HG03469 (cell line): ENCODE data around the gene ODAD2.
"Not testable (repeated sequence)": the region's sequence is repeated elsewhere in the genome, so short reads cannot be mapped to it uniquely, and the experiment has no call there.

Experiments
- ATAC-seq: cut with Tn5 transposase; IDR thresholded peaks from one replicate; pipeline ENCODE4 v1.9.1; 2021; ENCODE audit warnings: mild to moderate bottlenecking, moderate library complexity, moderate number of reproducible peaks; ENCODE audit not compliant: unreplicated experiment

Gene ODAD2

GRCh38 chr10:27998954-27999275 is at the start of gene ODAD2:
ODAD2 (minus strand) TSS chr10:27999079; CDS start chr10:27995142, 3,937 bp downstream.
- ATAC-seq: no peak

DNA sequence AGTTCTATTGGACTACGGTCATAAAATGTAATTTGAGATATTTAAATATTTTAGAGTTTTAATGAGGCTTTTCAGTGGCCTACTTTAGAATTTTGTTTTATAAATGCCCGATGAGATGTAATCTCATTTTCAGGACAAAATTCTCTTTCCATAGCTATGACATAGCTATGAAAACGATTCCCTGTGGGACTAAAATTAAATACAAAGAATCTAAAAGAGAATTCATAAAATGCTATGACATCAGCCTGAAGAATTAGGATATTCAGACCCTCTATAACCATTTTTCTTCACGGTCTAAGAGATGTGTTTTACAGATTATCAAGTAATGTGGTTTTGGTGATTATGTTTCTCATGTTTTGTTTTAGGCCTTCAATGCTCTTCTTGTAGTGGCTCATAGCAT is 48.2 kb upstream of the ODAD2 start:
- no peak for ATAC-seq

DNA sequence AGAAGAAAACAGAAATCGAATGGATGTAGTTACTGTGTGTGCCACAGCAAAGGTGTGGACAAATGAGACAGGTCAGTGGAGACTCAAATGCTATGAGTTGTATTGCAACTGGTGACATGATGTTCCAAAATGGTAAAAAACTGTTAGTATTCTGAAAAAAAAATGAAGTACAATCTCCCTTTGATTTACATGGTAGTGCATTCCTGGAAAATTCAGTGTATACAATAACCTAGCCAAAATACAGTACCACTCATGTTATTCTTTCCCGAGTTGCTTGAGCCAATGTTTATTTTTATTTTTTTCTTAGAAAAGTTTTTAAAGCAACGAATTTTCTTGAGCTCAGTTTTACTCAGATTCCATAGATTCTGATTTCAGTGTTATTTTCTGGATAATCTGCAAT is 47.7 kb upstream of the ODAD2 start:
- no peak for ATAC-seq

GRCh38 chr10:28043941-28044340 is 45.1 kb upstream of the ODAD2 start:
- ATAC-seq: no peak

DNA sequence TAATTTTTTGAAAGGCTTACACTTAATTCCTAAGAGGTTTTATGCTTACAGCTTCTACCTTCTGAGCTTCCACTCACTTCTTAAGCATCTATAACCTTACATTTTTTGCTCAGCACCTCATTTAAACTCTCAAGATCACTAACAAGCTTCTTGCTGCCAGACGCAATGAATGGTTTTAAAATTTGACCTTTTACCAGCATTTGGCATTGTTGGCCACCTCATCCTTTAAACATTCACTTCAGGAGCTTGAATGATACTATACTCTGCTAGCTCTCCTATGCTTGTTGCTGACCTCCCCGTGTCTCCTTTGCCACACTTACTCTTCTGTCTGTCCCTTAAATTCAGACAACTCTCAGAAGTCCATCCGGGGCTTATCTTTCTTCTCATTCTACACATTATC is 37.7 kb upstream of the ODAD2 start:
- no peak for ATAC-seq

DNA sequence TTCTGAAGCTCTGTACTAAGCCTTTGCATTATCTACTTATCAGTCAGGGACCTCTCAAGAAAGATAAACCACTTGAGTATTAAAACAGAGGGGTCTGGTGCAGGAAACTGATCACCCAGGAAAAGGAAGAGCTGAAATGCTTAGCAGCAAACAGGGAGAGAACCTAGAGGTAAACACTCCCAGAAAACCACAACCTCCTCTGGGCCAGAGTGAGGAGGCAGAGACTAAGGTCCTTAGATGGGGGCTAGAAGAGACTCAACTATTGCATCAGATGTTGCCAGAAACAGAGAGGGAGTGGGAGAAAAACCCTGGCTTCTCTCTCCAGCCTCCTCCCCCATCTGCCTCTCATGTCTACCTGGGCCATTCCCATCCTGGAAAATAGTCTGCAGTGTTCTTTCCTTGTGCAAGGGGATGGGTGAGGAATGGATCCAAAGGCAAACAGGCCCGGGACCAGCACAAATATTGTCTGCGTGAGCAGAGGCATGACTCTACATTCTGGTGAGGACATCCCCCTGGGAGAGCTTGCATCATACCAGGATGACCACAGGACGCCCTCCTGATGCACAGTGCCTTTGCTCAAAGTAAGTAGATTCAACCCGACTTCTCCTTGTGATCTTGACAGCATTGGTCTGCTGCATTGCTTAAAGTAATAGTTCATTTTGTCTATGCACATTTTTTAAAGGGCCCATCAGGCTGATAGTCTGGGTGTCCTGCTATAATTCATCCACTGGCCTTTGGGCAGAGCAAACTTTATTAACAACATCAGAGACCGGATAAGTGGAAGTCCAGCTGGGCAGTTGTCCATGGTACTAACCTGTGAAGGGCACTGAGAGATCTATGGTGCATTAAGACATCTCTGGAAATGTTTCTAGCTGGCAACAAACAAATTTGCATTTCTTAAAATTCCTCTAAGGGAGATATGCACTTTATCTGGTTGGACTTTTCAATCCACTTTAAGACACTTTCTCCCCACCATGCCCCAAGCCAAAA is 22.4 kb upstream of the ODAD2 start:
- no peak for ATAC-seq

- no peak for ATAC-seq
These were observed 21.4 kb upstream of the ODAD2 start for GRCh38 chr10:28020080-28020860.

DNA sequence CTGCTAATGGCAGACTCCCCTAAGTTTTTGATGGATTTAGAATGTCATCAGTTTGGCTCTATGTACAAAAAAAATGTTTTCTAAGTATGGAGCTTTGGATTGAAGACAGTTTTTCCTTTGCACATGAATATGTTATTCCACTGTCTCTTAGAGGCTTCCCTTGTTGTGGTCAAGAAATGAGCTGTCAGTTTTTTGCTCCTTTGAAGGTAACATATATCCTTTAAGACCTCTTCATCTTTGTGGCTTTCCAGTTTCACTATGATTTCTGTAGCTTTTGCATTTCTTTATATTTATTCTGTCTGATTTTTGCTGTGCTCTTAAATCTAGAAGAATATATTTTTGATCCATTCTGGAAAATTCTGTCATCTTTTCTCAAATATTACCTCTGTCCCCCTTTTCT is 15.8 kb upstream of the ODAD2 start:
- no peak for ATAC-seq

GRCh38 chr10:28012990-28013515 is 14.2 kb upstream of the ODAD2 start:
- no peak for ATAC-seq

DNA sequence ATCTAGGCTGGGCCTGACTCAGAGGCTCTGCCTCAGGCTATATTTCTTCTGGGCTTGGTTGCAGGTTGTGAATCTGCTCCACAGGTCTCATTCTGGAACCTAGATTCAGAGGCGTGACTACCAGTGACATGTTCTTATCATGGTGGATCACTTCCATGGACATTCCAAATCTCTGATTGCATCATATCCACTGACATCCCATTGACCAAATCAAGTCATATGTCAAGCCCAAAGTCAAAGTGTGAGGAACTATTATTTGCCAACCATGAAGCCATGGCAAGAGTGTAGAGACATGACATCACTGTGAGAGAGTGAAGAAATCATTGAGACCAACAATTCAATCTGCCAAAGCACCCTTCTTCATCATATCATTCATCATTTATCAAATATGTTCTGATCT is 11.9 kb upstream of the ODAD2 start:
- no peak for ATAC-seq

DNA sequence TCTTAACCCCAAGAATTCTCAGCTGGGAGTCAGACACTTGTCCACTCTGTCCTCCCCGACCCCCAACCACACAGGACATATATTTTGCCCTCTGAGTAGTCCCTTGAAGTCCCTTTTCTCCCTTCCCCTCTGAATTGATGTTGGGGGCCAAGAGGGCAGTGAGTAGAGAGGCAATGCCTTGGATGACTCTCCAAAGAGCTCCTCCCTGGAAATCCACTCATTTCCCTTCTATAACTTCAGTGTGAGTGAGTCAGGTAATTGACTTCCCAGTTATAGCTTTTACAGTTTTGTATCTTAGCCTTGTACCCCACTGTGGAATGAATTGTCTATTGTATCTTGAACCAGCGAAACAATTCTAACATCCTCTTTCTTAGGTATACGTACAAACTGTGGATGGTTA is 9.2 kb upstream of the ODAD2 start:
- ATAC-seq: no peak

DNA sequence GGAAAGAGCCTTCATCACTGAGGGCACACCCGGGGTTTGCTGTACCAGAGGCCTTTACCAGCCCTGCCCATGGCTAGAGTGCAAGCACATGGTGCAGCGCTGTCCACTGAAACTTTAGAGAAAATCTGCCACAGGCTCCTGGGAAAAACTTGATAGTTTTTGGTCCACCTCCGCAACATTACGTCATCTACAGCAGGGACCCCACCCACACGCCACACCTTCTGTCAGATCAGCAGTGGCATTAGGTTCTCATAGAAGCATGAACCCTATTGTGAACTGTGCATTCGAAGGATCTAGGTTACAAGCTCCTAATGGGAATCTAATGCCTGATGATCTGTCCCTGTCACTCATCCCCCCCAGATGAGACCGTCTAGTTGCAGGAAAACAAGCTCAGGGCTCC is 2.5 kb upstream of the ODAD2 start:
- no peak for ATAC-seq

DNA sequence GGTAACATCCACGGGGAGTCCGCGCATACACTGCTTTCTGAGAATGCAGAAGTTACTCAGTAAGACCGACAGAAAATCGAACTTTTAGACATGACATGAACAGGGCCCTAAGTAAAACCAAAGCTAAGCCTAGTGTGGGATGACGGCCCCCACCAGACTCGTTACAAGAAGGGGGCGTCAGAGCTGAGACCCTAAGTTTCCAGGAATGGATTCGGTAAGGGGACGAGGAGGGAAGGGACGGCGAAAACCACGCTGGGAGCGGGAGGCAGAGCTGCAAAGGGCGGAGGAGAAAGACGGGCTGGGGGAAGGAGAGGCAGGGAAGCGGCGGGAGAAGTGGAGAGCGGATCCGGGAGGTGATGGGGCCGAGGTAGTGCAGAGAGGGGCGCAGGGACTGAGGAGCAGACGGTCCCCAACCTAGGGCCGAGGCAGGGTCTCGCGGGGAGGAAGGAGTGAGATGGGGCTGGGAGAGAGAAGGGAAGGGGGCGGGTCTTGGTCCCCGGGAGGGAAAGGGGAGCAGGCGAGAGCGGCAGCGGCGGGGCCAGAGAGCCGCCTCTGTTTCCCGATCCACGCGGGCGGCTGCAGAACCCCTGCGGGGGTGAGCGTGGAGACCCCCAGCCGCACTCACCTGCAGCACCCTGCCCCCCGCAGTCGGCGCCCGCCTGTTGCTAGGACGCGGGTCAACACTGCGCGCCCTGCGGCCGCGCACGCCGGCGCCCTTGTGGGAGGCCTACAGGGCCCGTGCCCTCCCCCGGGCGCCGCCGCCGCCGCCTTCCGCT is 513 bp downstream of the ODAD2 start:
- ATAC-seq: no peak

- no peak for ATAC-seq
These were observed 1.1 kb downstream of the ODAD2 start for GRCh38 chr10:27997865-27998177.

GRCh38 chr10:27995311-27995710 is 3.6 kb downstream of the ODAD2 start:
- ATAC-seq: no peak

DNA sequence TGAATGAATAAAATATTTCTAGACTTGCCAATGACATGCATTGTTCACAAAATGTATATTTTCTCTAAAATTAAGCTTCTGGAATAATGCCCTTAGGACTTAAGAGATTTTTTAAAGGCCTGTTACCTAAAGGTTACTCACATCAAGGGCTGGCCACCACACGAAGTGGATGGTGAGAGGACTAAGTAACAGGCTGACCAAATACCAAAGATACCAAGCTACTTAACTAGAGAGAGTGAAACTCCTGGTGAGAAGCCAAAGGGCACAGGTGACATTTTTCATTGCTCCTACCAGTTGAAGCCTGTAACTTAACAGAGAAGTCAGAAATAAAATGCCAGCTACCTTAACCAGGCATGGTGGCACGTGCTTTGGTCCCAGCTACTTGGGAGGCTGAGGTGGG is 9.5 kb downstream of the ODAD2 start:
- ATAC-seq: not testable (repeated sequence)

- ATAC-seq: no peak
These were observed 12.1 kb downstream of the ODAD2 start for GRCh38 chr10:27986821-27987220.

DNA sequence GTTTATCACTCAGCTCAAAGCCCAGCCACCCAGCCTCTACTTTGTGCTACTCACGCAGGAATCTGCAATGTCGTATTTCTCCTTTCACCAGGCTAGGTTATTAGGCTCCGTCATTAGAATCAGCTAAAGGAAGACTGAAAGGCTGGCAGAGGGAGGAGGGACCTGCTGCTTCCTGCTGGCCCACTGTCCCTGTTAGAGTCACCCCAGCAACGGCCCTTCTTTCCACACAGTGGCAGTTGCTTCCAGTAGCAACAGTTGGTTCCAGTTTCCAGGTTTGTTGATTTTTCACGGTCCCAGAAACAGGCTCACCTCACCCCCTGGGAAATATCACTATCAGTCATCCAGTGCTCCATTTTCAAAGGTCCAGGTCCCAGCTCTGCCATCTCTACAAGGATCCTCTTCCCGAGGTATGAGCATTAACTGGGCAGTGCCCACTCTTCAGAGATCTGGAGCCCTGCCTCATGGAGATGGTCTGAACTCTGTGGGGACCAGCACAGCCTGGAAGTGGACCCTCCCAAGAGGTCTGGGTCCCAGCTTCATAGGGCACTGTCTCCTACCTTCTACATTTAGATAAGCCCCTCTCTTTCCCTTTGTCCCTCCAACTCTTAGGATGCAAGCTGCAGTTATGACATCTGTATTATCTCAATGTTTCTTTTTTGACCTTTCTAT is 15.9 kb downstream of the ODAD2 start:
- ATAC-seq: no peak

DNA sequence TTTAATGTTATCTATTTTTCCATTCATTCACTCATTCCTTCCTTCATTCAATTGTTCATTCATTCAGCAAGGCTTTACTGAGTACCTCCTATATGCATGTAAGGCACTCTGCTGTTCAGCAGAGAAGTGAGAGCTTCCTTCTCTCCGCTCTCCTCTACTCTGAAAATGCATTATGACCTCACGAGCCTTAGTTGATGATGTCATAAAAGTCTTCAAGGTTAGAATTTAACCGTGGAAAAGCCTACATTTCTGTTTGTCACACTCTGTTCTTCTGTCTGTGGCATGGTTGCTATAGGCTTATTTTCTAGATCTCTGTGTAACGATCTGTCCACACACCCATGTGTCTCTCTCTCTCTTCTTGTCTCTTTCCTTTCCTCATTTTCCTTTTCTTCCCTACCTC is 17.1 kb downstream of the ODAD2 start:
- ATAC-seq: no peak

DNA sequence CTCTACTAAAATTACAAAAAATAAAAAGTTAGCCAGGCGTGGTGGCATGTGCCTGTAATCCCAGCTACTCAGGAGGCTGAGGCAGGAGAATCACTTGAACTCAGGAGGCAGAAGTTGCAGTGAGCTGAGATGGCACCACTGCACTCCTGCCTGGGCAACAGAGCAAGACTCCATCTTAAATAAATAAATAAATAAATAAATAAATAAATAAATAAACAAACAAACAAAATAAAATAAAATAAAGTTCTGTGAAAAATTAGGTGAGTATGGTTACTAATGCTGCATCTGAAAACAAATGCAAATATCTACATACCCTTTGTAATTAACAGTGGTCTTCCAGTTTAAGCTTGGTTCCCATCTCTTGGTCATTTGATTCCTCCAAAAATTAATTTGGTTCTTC is 28.1 kb downstream of the ODAD2 start:
- not testable (repeated sequence) for ATAC-seq

DNA sequence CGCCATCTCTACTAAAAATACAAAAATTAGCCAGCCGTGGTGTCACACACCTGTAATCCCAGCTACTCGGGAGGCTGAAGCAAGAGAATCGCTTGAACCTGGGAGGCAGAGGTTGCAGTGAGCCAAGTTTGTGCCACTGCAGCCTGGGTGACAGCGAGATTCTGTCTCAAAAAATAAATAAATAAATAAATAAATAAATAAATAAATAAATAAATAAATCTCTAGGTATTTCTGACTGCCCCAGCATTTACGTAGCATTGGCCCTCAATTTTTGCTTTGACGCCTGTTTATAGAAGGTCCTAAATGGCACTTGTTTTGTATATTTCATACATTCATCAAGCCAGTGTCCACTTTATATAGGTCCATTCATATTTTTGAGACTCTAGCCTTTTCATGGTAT is 28.9 kb downstream of the ODAD2 start:
- not testable (repeated sequence) for ATAC-seq
